Muscle of leg (tissue), 11 donors: ENCODE measurements around the gene CERS2. TPM values are rescaled to one million over a fixed set of nuclear protein-coding genes. Genes with fewer than 3 reads are reported as not detected.
"Not testable (repeated sequence)": the region's sequence is repeated elsewhere in the genome, so short reads cannot be mapped to it uniquely, and the experiment has no call there.

Experiments used
- DNase-seq: peaks from one replicate; pipeline ENCODE4 v3.0.0; 2013
- H3K27ac ChIP-seq: one replicate; pipeline ENCODE4 v1.5.1; 2013; ENCODE audit warnings: mild to moderate bottlenecking, low read length, control low read depth
- H3K27me3 ChIP-seq: one replicate; pipeline ENCODE4 v1.6.1; 2013; ENCODE audit warnings: low read length; ENCODE audit not compliant: control insufficient read depth, insufficient read depth
- H3K36me3 ChIP-seq: one replicate; pipeline ENCODE4 v1.6.1; 2013; ENCODE audit warnings: low read length; ENCODE audit not compliant: control insufficient read depth, insufficient read depth
- H3K4me1 ChIP-seq: one replicate; pipeline ENCODE4 v1.6.1; 2013; ENCODE audit warnings: low read length; ENCODE audit not compliant: control insufficient read depth, insufficient read depth
- H3K4me3 ChIP-seq: one replicate; pipeline ENCODE4 v1.5.1; 2013; ENCODE audit warnings: low read length, control low read depth
- H3K9me3 ChIP-seq: replicated peaks from 2 replicates; pipeline ENCODE4 v1.6.1; 2013; ENCODE audit warnings: low read depth, low read length; ENCODE audit not compliant: control insufficient read depth
- WGBS: methylation state at CpG from one replicate; pipeline ENCODE4 v1.1.5; 2013; ENCODE audit warnings: missing lambda C conversion rate; ENCODE audit not compliant: insufficient coverage; 5-methylcytosine and 5-hydroxymethylcytosine counted together
- polyA plus RNA-seq, 8 donors: library from polyadenylated mRNA; unstranded; fragments of 120-200 nt; gene quantifications; one replicate each; pipeline versions ENCODE4 v1.2.1 to v1.2.3, GENCODE V29; 2013; ENCODE audit warnings: inconsistent platforms in 1 of 8, low replicate concordance in 1 of 8; ENCODE audit not compliant: insufficient read length in 8 of 8, insufficient read depth in 1 of 8
- total RNA-seq: library from RNA; stranded (reverse); fragments of 120-200 nt; gene quantifications from one replicate; pipeline ENCODE4 v1.2.4, GENCODE V29; 2013

CERS2 gene
- total and polyA plus RNA-seq, 9 donors, result 47.3 to 111 (median 83.9) TPM

- H3K36me3 ChIP-seq, result peaks cover 62% of the 10 kb centered on the region
Observed at GRCh38 chr1:150960646-150961045, 14.0 kb downstream of the CERS2 start.

GRCh38 chr1:150957666-150958065 is 17.0 kb downstream of the CERS2 start:
- DNase-seq, result no peak
- 86% methylated on average over 4 of the region's 11 CpGs for WGBS
- H3K27me3 ChIP-seq, result no peaks in the 10 kb centered on the region
- H3K9me3 ChIP-seq, result no peaks in the 10 kb centered on the region
- H3K36me3 ChIP-seq, result peaks cover 53% of the 10 kb centered on the region
- H3K4me1 ChIP-seq, result no peaks in the 10 kb centered on the region
- no peak overlapping the region for H3K4me3 ChIP-seq
- H3K27ac ChIP-seq, result no peak overlapping the region

More at GRCh38 chr1:150960646-150961045, 14.0 kb downstream of the CERS2 start:
- H3K4me3 ChIP-seq, result no peak overlapping the region
- WGBS, result 100% methylated on average over 3 of the region's 7 CpGs
- DNase-seq, result no peak
- H3K27ac ChIP-seq, result no peak overlapping the region
- H3K9me3 ChIP-seq, result no peaks in the 10 kb centered on the region
- no peaks in the 10 kb centered on the region for H3K27me3 ChIP-seq
- H3K4me1 ChIP-seq, result no peaks in the 10 kb centered on the region

GRCh38 chr1:150955280-150955679 is 19.4 kb downstream of the CERS2 start:
- Histone ChIP-seq H3K36me3 (peaks cover 51% of the 10 kb centered on the region), H3K27ac (no peak overlapping the region), H3K4me3 (no peak overlapping the region), H3K27me3 (no peaks in the 10 kb centered on the region), H3K4me1 (no peaks in the 10 kb centered on the region), H3K9me3 (no peaks in the 10 kb centered on the region)
- DNase-seq, result no peak

- Histone ChIP-seq H3K9me3 (no peaks in the 10 kb centered on the region), H3K36me3 (peaks cover 54% of the 10 kb centered on the region), H3K4me1 (no peaks in the 10 kb centered on the region), H3K4me3 (no peak overlapping the region), H3K27me3 (no peaks in the 10 kb centered on the region), H3K27ac (no peak overlapping the region)
- no CpG with 5 or more reads among the region's 3 CpGs for WGBS
- no peak for DNase-seq
Observed at GRCh38 chr1:150954708-150955107, 19.9 kb downstream of the CERS2 start.

GRCh38 chr1:150944856-150945255 is 29.8 kb downstream of the CERS2 start:
- no peak for DNase-seq
- H3K36me3 ChIP-seq, result peaks cover 88% of the 10 kb centered on the region
- no peak overlapping the region for H3K4me3 ChIP-seq
- no peaks in the 10 kb centered on the region for H3K27me3 ChIP-seq
- no peaks in the 10 kb centered on the region for H3K4me1 ChIP-seq
- 93% methylated on average over 2 of the region's 5 CpGs for WGBS
- H3K9me3 ChIP-seq, result no peaks in the 10 kb centered on the region
- H3K27ac ChIP-seq, result no peak overlapping the region

- H3K36me3 ChIP-seq, result peaks cover 46% of the 10 kb centered on the region
- no peak for DNase-seq
- H3K4me3 ChIP-seq, result no peak overlapping the region
- no peak overlapping the region for H3K27ac ChIP-seq
- no CpG with 5 or more reads among the region's 1 CpG for WGBS
- no peaks in the 10 kb centered on the region for H3K27me3 ChIP-seq
- H3K9me3 ChIP-seq, result peaks cover 9% of the 10 kb centered on the region
- H3K4me1 ChIP-seq, result peaks cover 4% of the 10 kb centered on the region
Observed at GRCh38 chr1:150931773-150932172, 42.9 kb downstream of the CERS2 start.

- not testable (repeated sequence) for H3K4me3 ChIP-seq, H3K9me3 ChIP-seq, H3K27me3 ChIP-seq, H3K27ac ChIP-seq, H3K4me1 ChIP-seq, DNase-seq
- no CpG with 5 or more reads among the region's 6 CpGs for WGBS
- peaks cover 41% of the 10 kb centered on the region for H3K36me3 ChIP-seq
Observed at GRCh38 chr1:150928775-150929174, 45.9 kb downstream of the CERS2 start.

GRCh38 chr1:150928286-150928685 is 46.3 kb downstream of the CERS2 start:
- DNase-seq, result no peak
- Histone ChIP-seq H3K4me1 (peaks cover 4% of the 10 kb centered on the region), H3K9me3 (peaks cover 9% of the 10 kb centered on the region), H3K27ac (no peak overlapping the region), H3K4me3 (no peak overlapping the region), H3K36me3 (peaks cover 39% of the 10 kb centered on the region), H3K27me3 (no peaks in the 10 kb centered on the region)
- WGBS, result no CpG with 5 or more reads among the region's 3 CpGs

- Histone ChIP-seq H3K36me3 (peaks cover 35% of the 10 kb centered on the region), H3K27me3 (no peaks in the 10 kb centered on the region), H3K4me3 (no peak overlapping the region), H3K9me3 (peaks cover 9% of the 10 kb centered on the region), H3K27ac (no peak overlapping the region), H3K4me1 (peaks cover 4% of the 10 kb centered on the region)
- WGBS, result 83% methylated on average over 4 of the region's 4 CpGs
- no peak for DNase-seq
Observed at GRCh38 chr1:150927624-150928023, 47.0 kb downstream of the CERS2 start.

- Histone ChIP-seq H3K36me3 (peaks cover 30% of the 10 kb centered on the region), H3K4me1 (peaks cover 4% of the 10 kb centered on the region), H3K4me3 (peak within 1 kb of the TSS; percentile 62), H3K27ac (peak within 1 kb of the TSS; percentile 81), H3K9me3 (peaks cover 5% of the 10 kb centered on the region), H3K27me3 (no peaks in the 10 kb centered on the region)
- under 1% methylated on average over 36 of the region's 39 CpGs for WGBS
- DNase-seq, result peak; percentile 99
Observed at GRCh38 chr1:150926097-150926741, 48.4 kb downstream of the CERS2 start, which contains the start of gene SETDB1. SETDB1 (plus strand) TSS chr1:150926363; CDS start chr1:150927715, 1,352 bp downstream.

- Histone ChIP-seq H3K36me3 (peaks cover 19% of the 10 kb centered on the region), H3K4me1 (peaks cover 4% of the 10 kb centered on the region), H3K27me3 (no peaks in the 10 kb centered on the region), H3K4me3 (no peak overlapping the region), H3K27ac (no peak overlapping the region), H3K9me3 (no peaks in the 10 kb centered on the region)
- 84% methylated on average over 5 of the region's 23 CpGs for WGBS
- DNase-seq, result peak; percentile 7
Observed at GRCh38 chr1:150925080-150925479, 49.6 kb downstream of the CERS2 start.
